Measurements from ENCODE around the gene SERPINF2.
"Not testable (repeated sequence)": the region's sequence is repeated elsewhere in the genome, so short reads cannot be mapped to it uniquely, and the experiment has no call there.

SERPINF2 gene

GRCh38 chr17:1796800-1797199 is 54.1 kb downstream of the SERPINF2 start:
- DNase-seq, result no peak

- no peak for DNase-seq
These were observed 54.7 kb downstream of the SERPINF2 start for GRCh38 chr17:1797323-1797722.

- not testable (repeated sequence) for DNase-seq
These were observed 55.2 kb downstream of the SERPINF2 start for GRCh38 chr17:1797846-1798245.

- DNase-seq, result no peak
These were observed 57.6 kb downstream of the SERPINF2 start for GRCh38 chr17:1800240-1800639.

GRCh38 chr17:1800712-1801111 is 58.0 kb downstream of the SERPINF2 start:
- DNase-seq, result no peak

- no peak for DNase-seq
These were observed 59.8 kb downstream of the SERPINF2 start for GRCh38 chr17:1802429-1802828.

GRCh38 chr17:1803280-1803679 is 60.6 kb downstream of the SERPINF2 start:
- no peak for DNase-seq
